WTC11 (cell line): ENCODE measurements around the gene CTNNA2. TPM values are rescaled to one million over a fixed set of nuclear protein-coding genes. Genes with fewer than 3 reads are reported as not detected.

Experiments used
- ATAC-seq: fragments of 200-7000 bp; cut with Tn5 transposase; 2 replicates; pipeline ENCODE4 v1.10.0; 2021; ENCODE audit warnings: mild to moderate bottlenecking, moderate library complexity
- CTCF ChIA-PET: fragments of 300-600 bp; sonication (Branson Sonifier 250); formaldehyde crosslinking; loops from one replicate; lab custom pipeline; 2021; ENCODE audit warnings: antibody characterized with exemption; lab: Charles Lee
- POLR2A ChIA-PET: fragments of 350-600 bp; sonication (Branson Sonifier 250); formaldehyde crosslinking; loops from one replicate; lab custom pipeline; 2021; ENCODE audit warnings: antibody characterized with exemption; lab: Charles Lee
- DNase-seq: peaks from one replicate; pipeline ENCODE4 v3.0.0; 2021; ENCODE audit warnings: low spot score
- H3K27ac Mint-ChIP-seq: 2 replicates; pipeline ENCODE4 v1.8.0; 2021; ENCODE audit warnings: mixed read lengths
- H3K27me3 Mint-ChIP-seq: 2 replicates; pipeline ENCODE4 v1.8.0; 2021; ENCODE audit warnings: low read depth, mild to moderate bottlenecking, moderate library complexity, mixed read lengths
- H3K36me3 Mint-ChIP-seq: 2 replicates; pipeline ENCODE4 v1.8.0; 2021; ENCODE audit warnings: mixed read lengths
- H3K4me1 Mint-ChIP-seq: 2 replicates; pipeline ENCODE4 v1.8.0; 2022; ENCODE audit warnings: mixed read lengths
- H3K4me3 Mint-ChIP-seq: 2 replicates; pipeline ENCODE4 v1.8.0; 2021; ENCODE audit warnings: mild to moderate bottlenecking, moderate library complexity, mixed read lengths
- H3K9me3 Mint-ChIP-seq: 2 replicates; pipeline ENCODE4 v1.8.0; 2021; ENCODE audit warnings: mixed read lengths
- AR ChIP-seq: fragments of 250-450 bp; sonication (Bioruptor Pico); IDR thresholded peaks from 2 replicates; pipeline ENCODE4 v1.9.0; 2021; ENCODE audit warnings: mild to moderate bottlenecking
- ATF1 ChIP-seq: sonication (generic); formaldehyde crosslinking; IDR thresholded peaks from 2 replicates; pipeline ENCODE4 v1.8.1; 2023; ENCODE audit warnings: mild to moderate bottlenecking, moderate library complexity, missing genetic modification reagents
- CDX4 ChIP-seq: fragments of 250-450 bp; sonication (Bioruptor Pico); IDR thresholded peaks from 2 replicates; pipeline ENCODE4 v1.9.0; 2021; ENCODE audit warnings: moderate library complexity, mild to moderate bottlenecking, inconsistent platforms, borderline replicate concordance
- EMX1 ChIP-seq: fragments of 250-450 bp; sonication (Bioruptor Pico); IDR thresholded peaks from 2 replicates; pipeline ENCODE4 v1.8.0; 2021; ENCODE audit warnings: mild to moderate bottlenecking
- HMGA2 ChIP-seq: fragments of 250-450 bp; sonication (Bioruptor Pico); IDR thresholded peaks from 2 replicates; pipeline ENCODE4 v1.4.0; 2021; ENCODE audit warnings: mild to moderate bottlenecking, moderate library complexity
- NFYB ChIP-seq: sonication (generic); formaldehyde crosslinking; conservative IDR thresholded peaks from 2 replicates; pipeline ENCODE4 v1.8.0; 2022; ENCODE audit warnings: low read depth, missing genetic modification reagents
- NR2C2 ChIP-seq: sonication (generic); formaldehyde crosslinking; IDR thresholded peaks from 2 replicates; pipeline ENCODE4 v1.8.0; 2022; ENCODE audit warnings: mild to moderate bottlenecking, missing genetic modification reagents
- PREB ChIP-seq: sonication (generic); formaldehyde crosslinking; IDR thresholded peaks from 2 replicates; pipeline ENCODE4 v1.8.1; 2022; ENCODE audit warnings: mild to moderate bottlenecking, missing genetic modification reagents, moderate library complexity, borderline replicate concordance
- PRRX2 ChIP-seq: fragments of 250-450 bp; sonication (Bioruptor Pico); IDR thresholded peaks from 2 replicates; pipeline ENCODE4 v1.8.0; 2021; ENCODE audit warnings: mild to moderate bottlenecking
- SMAD4 ChIP-seq: sonication (generic); formaldehyde crosslinking; IDR thresholded peaks from 2 replicates; pipeline ENCODE4 v1.8.0; 2022; ENCODE audit warnings: mild to moderate bottlenecking, missing genetic modification reagents
- SOX15 ChIP-seq: fragments of 250-450 bp; sonication (Bioruptor Pico); IDR thresholded peaks from 2 replicates; pipeline ENCODE4 v1.9.0; 2021; ENCODE audit warnings: mild to moderate bottlenecking
- USF1 ChIP-seq: sonication (generic); formaldehyde crosslinking; IDR thresholded peaks from 2 replicates; pipeline ENCODE4 v1.8.0; 2022; ENCODE audit warnings: mild to moderate bottlenecking, missing genetic modification reagents
- ZBTB21 ChIP-seq: sonication (generic); formaldehyde crosslinking; IDR thresholded peaks from 2 replicates; pipeline ENCODE4 v1.8.1; 2023; ENCODE audit warnings: mild to moderate bottlenecking, missing genetic modification reagents, borderline replicate concordance
- ZNF263 ChIP-seq: sonication (generic); formaldehyde crosslinking; IDR thresholded peaks from 2 replicates; pipeline ENCODE4 v1.8.1; 2022; ENCODE audit warnings: low read depth, mild to moderate bottlenecking, moderate library complexity, missing genetic modification reagents
- ZNF416 ChIP-seq: fragments of 250-450 bp; sonication (Bioruptor Pico); IDR thresholded peaks from 2 replicates; pipeline ENCODE4 v1.9.0; 2021; ENCODE audit warnings: mild to moderate bottlenecking, inconsistent platforms
- total RNA-seq: library from RNA; stranded (reverse); gene quantifications from 3 replicates; pipeline ENCODE4 v1.2.3, GENCODE V29; 2021
- TF ChIP-seq, protein P1 (sequence below): sonication (generic); formaldehyde crosslinking; IDR thresholded peaks from 2 replicates; pipeline ENCODE4 v1.8.0; 2023; ENCODE audit warnings: missing genetic modification reagents
- TF ChIP-seq, protein P2 (sequence below): fragments of 200-600 bp; IDR thresholded peaks from 2 replicates; pipeline ENCODE4 v1.8.0; 2022; ENCODE audit warnings: antibody characterized with exemption
- TF ChIP-seq, protein P3 (sequence below): sonication (generic); formaldehyde crosslinking; IDR thresholded peaks from 2 replicates; pipeline ENCODE4 v1.8.0; 2023; ENCODE audit warnings: missing genetic modification reagents, mild to moderate bottlenecking, borderline replicate concordance
- TF ChIP-seq, protein P4 (sequence below): sonication (generic); formaldehyde crosslinking; conservative IDR thresholded peaks from 2 replicates; pipeline ENCODE4 v1.8.1; 2022; ENCODE audit warnings: mild to moderate bottlenecking, missing genetic modification reagents
- TF ChIP-seq, protein P5 (sequence below): sonication (generic); formaldehyde crosslinking; IDR thresholded peaks from 2 replicates; pipeline ENCODE4 v1.8.1; 2023; ENCODE audit warnings: mild to moderate bottlenecking, missing genetic modification reagents, moderate library complexity

CTNNA2 gene
- total RNA-seq, 1 experiment from 2014 or later: 3.8 TPM

DNA sequence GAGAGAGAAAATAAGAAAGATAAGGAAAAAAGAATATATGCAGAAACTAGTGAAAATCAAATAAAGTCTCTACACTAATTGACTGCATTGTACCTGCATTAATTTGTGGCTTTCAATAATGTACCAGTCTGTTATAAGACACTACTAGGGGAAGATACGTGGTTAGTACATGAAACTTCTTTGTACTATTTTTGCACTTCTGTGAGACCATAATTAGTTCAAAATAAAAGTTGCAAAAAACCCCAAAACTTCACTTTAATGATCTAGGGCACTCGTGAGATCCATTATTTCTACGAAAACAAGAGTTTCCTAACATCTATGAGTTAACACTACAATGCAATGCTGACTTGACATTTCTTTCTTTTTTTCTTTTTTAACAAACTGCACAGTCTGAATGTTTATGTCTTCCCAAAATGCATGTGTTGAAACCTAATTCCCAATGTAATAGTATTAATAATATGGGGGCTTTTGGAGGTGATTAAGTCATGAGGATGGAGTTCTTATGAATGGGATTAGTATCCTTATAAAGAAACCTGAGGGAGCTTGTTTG lies 954.5 kb downstream of the CTNNA2 start:
- peaks cover 24% of the 10 kb centered on the region for H3K27me3 Mint-ChIP-seq
- H3K9me3 Mint-ChIP-seq: peaks cover 30% of the 10 kb centered on the region
- ChIA-PET CTCF (interaction anchor here (0.6 kb wide), 1 partner anchor 29 kb away, joined by 3 read pairs; no protein-coding TSS in a partner anchor), POLR2A (no interaction called here)
- DNase-seq (no peak), ATAC-seq (no peak)
- H3K36me3 Mint-ChIP-seq: peaks cover 19% of the 10 kb centered on the region
- TF ChIP-seq, protein P1, sequence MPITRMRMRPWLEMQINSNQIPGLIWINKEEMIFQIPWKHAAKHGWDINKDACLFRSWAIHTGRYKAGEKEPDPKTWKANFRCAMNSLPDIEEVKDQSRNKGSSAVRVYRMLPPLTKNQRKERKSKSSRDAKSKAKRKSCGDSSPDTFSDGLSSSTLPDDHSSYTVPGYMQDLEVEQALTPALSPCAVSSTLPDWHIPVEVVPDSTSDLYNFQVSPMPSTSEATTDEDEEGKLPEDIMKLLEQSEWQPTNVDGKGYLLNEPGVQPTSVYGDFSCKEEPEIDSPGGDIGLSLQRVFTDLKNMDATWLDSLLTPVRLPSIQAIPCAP: no peak
- TF ChIP-seq SMAD4 (CRISPR knock-in tag): no peak
- H3K4me1 Mint-ChIP-seq: peaks cover 37% of the 10 kb centered on the region
- no peak overlapping the region for H3K4me3 Mint-ChIP-seq
- H3K27ac Mint-ChIP-seq: no peak overlapping the region

DNA sequence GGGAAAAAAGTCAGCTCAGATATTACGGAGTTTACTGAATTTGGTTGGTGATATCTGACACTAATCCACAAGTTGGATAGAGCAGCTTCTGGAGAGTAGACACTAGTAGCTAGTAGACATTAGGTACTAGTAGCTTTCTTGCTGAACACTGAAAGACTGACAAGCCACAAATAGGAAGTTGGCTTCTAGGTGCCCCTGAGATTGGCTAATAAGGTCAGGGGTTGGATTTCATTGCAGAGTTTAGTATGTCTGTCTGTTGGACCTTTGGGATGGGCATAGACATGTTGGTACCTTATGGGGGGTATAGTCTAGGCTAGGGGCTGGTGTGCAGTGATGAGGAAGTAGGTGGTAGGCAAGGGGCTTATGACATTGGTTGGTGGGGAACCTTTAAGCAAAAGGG lies 956.6 kb downstream of the CTNNA2 start:
- no peak overlapping the region for H3K27ac Mint-ChIP-seq
- ATAC-seq (no peak), DNase-seq (no peak)
- CTCF ChIA-PET: no interaction called here
- no peak for TF ChIP-seq EMX1
- no peak for TF ChIP-seq CDX4 (CRISPR knock-in tag)
- no peak for TF ChIP-seq ZNF263 (CRISPR knock-in tag)
- TF ChIP-seq SMAD4 (CRISPR knock-in tag): no peak
- TF ChIP-seq, protein P2, sequence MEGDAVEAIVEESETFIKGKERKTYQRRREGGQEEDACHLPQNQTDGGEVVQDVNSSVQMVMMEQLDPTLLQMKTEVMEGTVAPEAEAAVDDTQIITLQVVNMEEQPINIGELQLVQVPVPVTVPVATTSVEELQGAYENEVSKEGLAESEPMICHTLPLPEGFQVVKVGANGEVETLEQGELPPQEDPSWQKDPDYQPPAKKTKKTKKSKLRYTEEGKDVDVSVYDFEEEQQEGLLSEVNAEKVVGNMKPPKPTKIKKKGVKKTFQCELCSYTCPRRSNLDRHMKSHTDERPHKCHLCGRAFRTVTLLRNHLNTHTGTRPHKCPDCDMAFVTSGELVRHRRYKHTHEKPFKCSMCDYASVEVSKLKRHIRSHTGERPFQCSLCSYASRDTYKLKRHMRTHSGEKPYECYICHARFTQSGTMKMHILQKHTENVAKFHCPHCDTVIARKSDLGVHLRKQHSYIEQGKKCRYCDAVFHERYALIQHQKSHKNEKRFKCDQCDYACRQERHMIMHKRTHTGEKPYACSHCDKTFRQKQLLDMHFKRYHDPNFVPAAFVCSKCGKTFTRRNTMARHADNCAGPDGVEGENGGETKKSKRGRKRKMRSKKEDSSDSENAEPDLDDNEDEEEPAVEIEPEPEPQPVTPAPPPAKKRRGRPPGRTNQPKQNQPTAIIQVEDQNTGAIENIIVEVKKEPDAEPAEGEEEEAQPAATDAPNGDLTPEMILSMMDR: no peak
- TF ChIP-seq ZNF416 (CRISPR knock-in tag): no peak
- TF ChIP-seq, protein P3, sequence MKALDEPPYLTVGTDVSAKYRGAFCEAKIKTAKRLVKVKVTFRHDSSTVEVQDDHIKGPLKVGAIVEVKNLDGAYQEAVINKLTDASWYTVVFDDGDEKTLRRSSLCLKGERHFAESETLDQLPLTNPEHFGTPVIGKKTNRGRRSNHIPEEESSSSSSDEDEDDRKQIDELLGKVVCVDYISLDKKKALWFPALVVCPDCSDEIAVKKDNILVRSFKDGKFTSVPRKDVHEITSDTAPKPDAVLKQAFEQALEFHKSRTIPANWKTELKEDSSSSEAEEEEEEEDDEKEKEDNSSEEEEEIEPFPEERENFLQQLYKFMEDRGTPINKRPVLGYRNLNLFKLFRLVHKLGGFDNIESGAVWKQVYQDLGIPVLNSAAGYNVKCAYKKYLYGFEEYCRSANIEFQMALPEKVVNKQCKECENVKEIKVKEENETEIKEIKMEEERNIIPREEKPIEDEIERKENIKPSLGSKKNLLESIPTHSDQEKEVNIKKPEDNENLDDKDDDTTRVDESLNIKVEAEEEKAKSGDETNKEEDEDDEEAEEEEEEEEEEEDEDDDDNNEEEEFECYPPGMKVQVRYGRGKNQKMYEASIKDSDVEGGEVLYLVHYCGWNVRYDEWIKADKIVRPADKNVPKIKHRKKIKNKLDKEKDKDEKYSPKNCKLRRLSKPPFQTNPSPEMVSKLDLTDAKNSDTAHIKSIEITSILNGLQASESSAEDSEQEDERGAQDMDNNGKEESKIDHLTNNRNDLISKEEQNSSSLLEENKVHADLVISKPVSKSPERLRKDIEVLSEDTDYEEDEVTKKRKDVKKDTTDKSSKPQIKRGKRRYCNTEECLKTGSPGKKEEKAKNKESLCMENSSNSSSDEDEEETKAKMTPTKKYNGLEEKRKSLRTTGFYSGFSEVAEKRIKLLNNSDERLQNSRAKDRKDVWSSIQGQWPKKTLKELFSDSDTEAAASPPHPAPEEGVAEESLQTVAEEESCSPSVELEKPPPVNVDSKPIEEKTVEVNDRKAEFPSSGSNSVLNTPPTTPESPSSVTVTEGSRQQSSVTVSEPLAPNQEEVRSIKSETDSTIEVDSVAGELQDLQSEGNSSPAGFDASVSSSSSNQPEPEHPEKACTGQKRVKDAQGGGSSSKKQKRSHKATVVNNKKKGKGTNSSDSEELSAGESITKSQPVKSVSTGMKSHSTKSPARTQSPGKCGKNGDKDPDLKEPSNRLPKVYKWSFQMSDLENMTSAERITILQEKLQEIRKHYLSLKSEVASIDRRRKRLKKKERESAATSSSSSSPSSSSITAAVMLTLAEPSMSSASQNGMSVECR (CRISPR knock-in tag): no peak
- TF ChIP-seq, protein P4, sequence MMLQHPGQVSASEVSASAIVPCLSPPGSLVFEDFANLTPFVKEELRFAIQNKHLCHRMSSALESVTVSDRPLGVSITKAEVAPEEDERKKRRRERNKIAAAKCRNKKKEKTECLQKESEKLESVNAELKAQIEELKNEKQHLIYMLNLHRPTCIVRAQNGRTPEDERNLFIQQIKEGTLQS (CRISPR knock-in tag): no peak
- no peak for TF ChIP-seq USF1 (CRISPR knock-in tag)
- TF ChIP-seq PRRX2 (CRISPR knock-in tag): no peak
- TF ChIP-seq SOX15 (CRISPR knock-in tag): no peak
- no peak for TF ChIP-seq NFYB (CRISPR knock-in tag)
- no peak for TF ChIP-seq ATF1
- TF ChIP-seq HMGA2 (CRISPR knock-in tag): no peak
- TF ChIP-seq, protein P5, sequence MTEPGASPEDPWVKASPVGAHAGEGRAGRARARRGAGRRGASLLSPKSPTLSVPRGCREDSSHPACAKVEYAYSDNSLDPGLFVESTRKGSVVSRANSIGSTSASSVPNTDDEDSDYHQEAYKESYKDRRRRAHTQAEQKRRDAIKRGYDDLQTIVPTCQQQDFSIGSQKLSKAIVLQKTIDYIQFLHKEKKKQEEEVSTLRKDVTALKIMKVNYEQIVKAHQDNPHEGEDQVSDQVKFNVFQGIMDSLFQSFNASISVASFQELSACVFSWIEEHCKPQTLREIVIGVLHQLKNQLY (CRISPR knock-in tag): no peak
- TF ChIP-seq NR2C2 (CRISPR knock-in tag): no peak
- no peak for TF ChIP-seq ZBTB21 (CRISPR knock-in tag)
- TF ChIP-seq AR (CRISPR knock-in tag): no peak
- TF ChIP-seq, protein P1: no peak
- no peak for TF ChIP-seq PREB (CRISPR knock-in tag)
- H3K4me3 Mint-ChIP-seq: no peak overlapping the region
- H3K27me3 Mint-ChIP-seq: peaks cover 3% of the 10 kb centered on the region
- H3K4me1 Mint-ChIP-seq: peaks cover 26% of the 10 kb centered on the region
- H3K9me3 Mint-ChIP-seq: peaks cover 27% of the 10 kb centered on the region
- POLR2A ChIA-PET: no interaction called here
- peaks cover 16% of the 10 kb centered on the region for H3K36me3 Mint-ChIP-seq
